HepG2 (cell line): ENCODE data around the gene IKZF4. TPM values are rescaled to one million over a fixed set of nuclear protein-coding genes. Genes with fewer than 3 reads are reported as not detected.

Experiments used
- ATF2 ChIP-seq: sonication (generic); formaldehyde crosslinking; IDR thresholded peaks from 2 replicates; pipeline ENCODE4 v1.4.0; 2020; ENCODE audit warnings: missing genetic modification reagents
- CREBL2 ChIP-seq: sonication (generic); formaldehyde crosslinking; IDR thresholded peaks from 2 replicates; pipeline ENCODE4 v1.8.1; 2023; ENCODE audit warnings: missing genetic modification reagents, mild to moderate bottlenecking, borderline replicate concordance
- GLI4 ChIP-seq: sonication (generic); formaldehyde crosslinking; IDR thresholded peaks from 2 replicates; pipeline ENCODE4 v1.5.1; 2020; ENCODE audit warnings: missing genetic modification reagents, mild to moderate bottlenecking, moderate library complexity, borderline replicate concordance
- KDM1A ChIP-seq: IDR thresholded peaks from 2 replicates; pipeline ENCODE4 v1.6.1; 2016; ENCODE audit warnings: missing compliant biosample characterization
- KMT2A ChIP-seq: sonication (generic); formaldehyde crosslinking; IDR thresholded peaks from 2 replicates; pipeline ENCODE4 v1.4.0; 2020; ENCODE audit warnings: missing genetic modification reagents
- NPAS2 ChIP-seq: sonication (generic); formaldehyde crosslinking; IDR thresholded peaks from 2 replicates; pipeline ENCODE4 v1.8.0; 2022; ENCODE audit warnings: mild to moderate bottlenecking, missing genetic modification reagents, borderline replicate concordance
- REPIN1 ChIP-seq: sonication (generic); formaldehyde crosslinking; IDR thresholded peaks from 2 replicates; pipeline ENCODE4 v1.8.0; 2022; ENCODE audit warnings: missing genetic modification reagents, low read depth, mild to moderate bottlenecking, borderline replicate concordance
- RFX3 ChIP-seq: IDR thresholded peaks from 2 replicates; pipeline ENCODE4 v1.6.1; 2016; ENCODE audit warnings: missing biosample characterization, missing genetic modification reagents
- SALL1 ChIP-seq: sonication (generic); formaldehyde crosslinking; IDR thresholded peaks from 2 replicates; pipeline ENCODE4 v1.8.0; 2022; ENCODE audit warnings: mild to moderate bottlenecking, missing genetic modification reagents
- U2AF1 ChIP-seq: fragments of 200-400 bp; formaldehyde crosslinking; optimal IDR thresholded peaks from 2 replicates; pipeline ENCODE3; 2017; ENCODE audit warnings: mild to moderate bottlenecking, low read depth, low read length
- ZBTB21 ChIP-seq: sonication (generic); formaldehyde crosslinking; IDR thresholded peaks from 2 replicates; pipeline ENCODE4 v1.4.0; 2020; ENCODE audit warnings: missing genetic modification reagents
- ZFP36L2 ChIP-seq: sonication (generic); formaldehyde crosslinking; IDR thresholded peaks from 2 replicates; pipeline ENCODE4 v1.4.0; 2020; ENCODE audit warnings: missing genetic modification reagents
- ZNF124 ChIP-seq: sonication (generic); formaldehyde crosslinking; IDR thresholded peaks from 2 replicates; pipeline ENCODE4 v1.4.0; 2020; ENCODE audit warnings: missing genetic modification reagents
- ZNF142 ChIP-seq: sonication (generic); formaldehyde crosslinking; IDR thresholded peaks from 2 replicates; pipeline ENCODE4 v1.4.0; 2020; ENCODE audit warnings: missing genetic modification reagents
- ZNF639 ChIP-seq: conservative IDR thresholded peaks from 2 replicates; pipeline ENCODE4 v1.6.1; 2018; ENCODE audit warnings: missing genetic modification reagents
- polyA plus RNA-seq, 8 experiments: library from polyadenylated mRNA; depleted of rRNA in 3 of 8; stranded (reverse) in 7 of 8; unstranded in 1 of 8; fragments of >200 nt; fragmentation: Illumina TruSeq in 4 of 8; extraction: Trizol in 4 of 8; gene quantifications; 2 replicates each; pipeline versions ENCODE4 v1.2.1 to v1.2.3, GENCODE V29; 2011 to 2016; ENCODE audit warnings: low read depth in 4 of 8, missing spikeins in 1 of 8, mixed read lengths in 1 of 8; ENCODE audit not compliant: insufficient read depth in 1 of 8
- total RNA-seq, 5 experiments: library from RNA; depleted of rRNA; stranded (reverse); fragments of >200 nt; fragmentation: Illumina TruSeq; extraction: Trizol; gene quantifications; 2 replicates each; pipeline ENCODE4 v1.2.3, GENCODE V29; 2016; ENCODE audit warnings: low read depth in 1 of 5

IKZF4 gene
- total and polyA plus RNA-seq, 2 of the 13 experiments (the other 11 are each of a cell fraction or from before 2014, with no cell fraction given), result 0.58 to 2.2 TPM

GRCh38 chr12:55996715-55997534, 23.9 kb upstream of the IKZF4 start, which contains the start of gene SUOX (continued):
- TF ChIP-seq GLI4 (CRISPR knock-in tag), result peak; percentile 50; the same call in 1 of the 2 replicates
- no peak for TF ChIP-seq NPAS2 (CRISPR knock-in tag)
- TF ChIP-seq ZNF124 (CRISPR knock-in tag), result no peak
- TF ChIP-seq KDM1A (CRISPR knock-in tag), result no peak
- no peak for TF ChIP-seq ZNF639 (CRISPR knock-in tag)
- TF ChIP-seq CREBL2, result no peak
- TF ChIP-seq KMT2A (CRISPR knock-in tag), result peak; percentile 39; the same call in 1 of the 2 replicates
- peak; percentile 28; the same call in 1 of the 2 replicates for TF ChIP-seq ATF2 (CRISPR knock-in tag)
- no peak for TF ChIP-seq ZBTB21 (CRISPR knock-in tag)
- TF ChIP-seq SALL1 (CRISPR knock-in tag), result peak; percentile 22; the same call in 1 of the 2 replicates
- TF ChIP-seq ZFP36L2, result no peak
- TF ChIP-seq U2AF1, result no peak
- TF ChIP-seq REPIN1, result peak; percentile 78; the same call in 1 of the 2 replicates
- no peak for TF ChIP-seq RFX3
- 0 out of 2 replicates have a peak, but pooled peaks have one; percentile 53 for TF ChIP-seq ZNF142 (CRISPR knock-in tag)
